22Rv1 (cell line): ENCODE measurements around the gene LGALS16.

Experiments used
- CTCF ChIP-seq: fragments of 450-650 bp; IDR thresholded peaks from 2 replicates; pipeline ENCODE4 v1.5.1; 2017; ENCODE audit warnings: mild to moderate bottlenecking
- ZFX ChIP-seq: fragments of 450-650 bp; IDR thresholded peaks from 2 replicates; pipeline ENCODE4 v1.6.1; 2017; ENCODE audit warnings: antibody characterized with exemption, borderline replicate concordance

GRCh38 chr19:39672473-39672872, 16.8 kb downstream of the LGALS16 start:
- no peak for TF ChIP-seq CTCF
- no peak for TF ChIP-seq ZFX
